ENCODE results near the gene PRSS27. TPM values are rescaled to one million over a fixed set of nuclear protein-coding genes. Genes with fewer than 3 reads are reported as not detected.

PRSS27 gene
- 0.12 TPM for total RNA-seq
- long read RNA-seq: 0 reads

- DNase-seq (no peak), ATAC-seq (no peak)
- intact Hi-C loops (cut with micrococcal nuclease): no loop called here
Observed at GRCh38 chr16:2720064-2720457, at the start of gene PRSS27. PRSS27 (minus strand) TSS chr16:2720224; CDS start chr16:2720160, 64 bp downstream.

GRCh38 chr16:2769675-2770056 is 49.6 kb upstream of the PRSS27 start:
- DNase-seq (no peak), ATAC-seq (peak; percentile 15)
- intact Hi-C loops (cut with micrococcal nuclease): no loop called here

- intact Hi-C loops (cut with micrococcal nuclease): no loop called here
- DNase-seq: no peak
- no peak for ATAC-seq
Observed at GRCh38 chr16:2769100-2769529, 49.1 kb upstream of the PRSS27 start.

GRCh38 chr16:2768403-2769089 is 48.5 kb upstream of the PRSS27 start:
- no peak for DNase-seq
- intact Hi-C loops (cut with micrococcal nuclease): no loop called here
- ATAC-seq: no peak

- DNase-seq: no peak
Observed at GRCh38 chr16:2767891-2768290, 47.9 kb upstream of the PRSS27 start.

GRCh38 chr16:2767140-2767731 is 47.2 kb upstream of the PRSS27 start:
- intact Hi-C loops (cut with micrococcal nuclease): no loop called here
- ATAC-seq (no peak), DNase-seq (no peak)

More at GRCh38 chr16:2767891-2768290, 47.9 kb upstream of the PRSS27 start:
- intact Hi-C loops (cut with micrococcal nuclease): no loop called here
- no peak for ATAC-seq

- intact Hi-C loops (cut with micrococcal nuclease): no loop called here
- ATAC-seq: no peak
- no peak for DNase-seq
Observed at GRCh38 chr16:2766430-2767139, 46.6 kb upstream of the PRSS27 start.

- no peak for ATAC-seq
- DNase-seq: no peak
- intact Hi-C loops (cut with micrococcal nuclease): no loop called here
Observed at GRCh38 chr16:2765462-2766404, 45.7 kb upstream of the PRSS27 start.

GRCh38 chr16:2764718-2765117 is 44.7 kb upstream of the PRSS27 start:
- no peak for DNase-seq
- ATAC-seq: no peak
- intact Hi-C loops (cut with micrococcal nuclease): no loop called here

- DNase-seq (no peak), ATAC-seq (no peak)
- intact Hi-C loops (cut with micrococcal nuclease): no loop called here
Observed at GRCh38 chr16:2763173-2763572, 43.1 kb upstream of the PRSS27 start.

GRCh38 chr16:2762711-2763110 is 42.7 kb upstream of the PRSS27 start:
- ATAC-seq (no peak), DNase-seq (peak; percentile 12)
- intact Hi-C loops (cut with micrococcal nuclease): no loop called here

GRCh38 chr16:2761886-2762583 is 42.0 kb upstream of the PRSS27 start:
- intact Hi-C loops (cut with micrococcal nuclease): no loop called here
- peak; percentile 22 for DNase-seq
- no peak for ATAC-seq

- peak; percentile 13 for DNase-seq
- no peak for ATAC-seq
- intact Hi-C loops (cut with micrococcal nuclease): no loop called here
Observed at GRCh38 chr16:2761472-2761871, 41.4 kb upstream of the PRSS27 start.

GRCh38 chr16:2757344-2757743 is 37.3 kb upstream of the PRSS27 start:
- intact Hi-C loops (cut with micrococcal nuclease): no loop called here
- DNase-seq (no peak), ATAC-seq (no peak)

- intact Hi-C loops (cut with micrococcal nuclease): no loop called here
- no peak for ATAC-seq
- no peak for DNase-seq
Observed at GRCh38 chr16:2756288-2757015, 36.4 kb upstream of the PRSS27 start.

- intact Hi-C loops (cut with micrococcal nuclease): no loop called here
- DNase-seq (no peak), ATAC-seq (no peak)
Observed at GRCh38 chr16:2755158-2755557, 35.1 kb upstream of the PRSS27 start.

GRCh38 chr16:2753733-2754020 is 33.7 kb upstream of the PRSS27 start:
- ATAC-seq (no peak), DNase-seq (no peak)
- intact Hi-C loops (cut with micrococcal nuclease): no loop called here

All from left ventricle myocardium superior (tissue), 1 donor.